CD4-positive, CD25-positive, alpha-beta regulatory T cell (primary cell): Measurements from ENCODE around the gene TSPAN2. TPM values are rescaled to one million over a fixed set of nuclear protein-coding genes. Genes with fewer than 3 reads are reported as not detected.

Experiments used
- polyA plus RNA-seq, 4 donors: library from polyadenylated mRNA; unstranded; fragments of 300-500 nt; fragmentation: Illumina TruSeq; gene quantifications; one replicate each; pipeline ENCODE4 v1.2.3, GENCODE V29; 2021
- total RNA-seq: library from RNA; stranded (reverse); gene quantifications from one replicate; pipeline ENCODE4 v1.2.3, GENCODE V29; 2022

Gene TSPAN2
- total and polyA plus RNA-seq, 5 donors from 2014 or later, result 1.1 to 5.0 (median 3.3) TPM

Other genes starting within 250 kb of the TSPAN2 start
- gene SYCP1, start 234.6 kb downstream of the TSPAN2 start, total RNA-seq, result not detected
- not detected for gene SYCP1, start 234.6 kb downstream of the TSPAN2 start, polyA plus RNA-seq
- gene TSHB, start 59.7 kb downstream of the TSPAN2 start, total RNA-seq, result not detected
- gene TSHB, start 59.7 kb downstream of the TSPAN2 start, polyA plus RNA-seq, result not detected
- gene NGF, start 248.7 kb upstream of the TSPAN2 start, total RNA-seq, result not detected
- gene NGF, start 248.7 kb upstream of the TSPAN2 start, polyA plus RNA-seq, result not detected